ENCODE measurements around the gene TNNI2. TPM values are rescaled to one million over a fixed set of nuclear protein-coding genes. Genes with fewer than 3 reads are reported as not detected.

The TNNI2 gene
- polyA plus RNA-seq, 3 donors from 2014 or later: 0.54 to 2.0 TPM; not detected in 1

GRCh38 chr11:1824221-1825038, 14.4 kb upstream of the TNNI2 start:
- no peak overlapping the region for H3K4me3 Mint-ChIP-seq
- peaks cover 0 to 1% (median 0%) of the 10 kb centered on the region in 6 donors for H3K9me3 Mint-ChIP-seq
- H3K27ac Mint-ChIP-seq: no peak overlapping the region
- no peak for DNase-seq
- no peaks in the 10 kb centered on the region for H3K36me3 Mint-ChIP-seq
- peaks cover 2 to 3% of the 10 kb centered on the region in 2 donors for H3K4me1 Mint-ChIP-seq
- H3K27me3 Mint-ChIP-seq (ENCODE audit: low read depth in 3 of 3): peaks cover 2 to 9% (median 6%) of the 10 kb centered on the region in 3 donors

- Mint-ChIP-seq H3K27ac (no peak overlapping the region), H3K27me3 (ENCODE audit: low read depth in 3 of 3) (peaks cover 2 to 9% (median 6%) of the 10 kb centered on the region in 3 donors), H3K36me3 (no peaks in the 10 kb centered on the region), H3K4me3 (no peak overlapping the region), H3K9me3 (no peaks in the 10 kb centered on the region), H3K4me1 (no peaks in the 10 kb centered on the region)
- DNase-seq: no peak
Observed at GRCh38 chr11:1825039-1825740, 13.6 kb upstream of the TNNI2 start.

GRCh38 chr11:1825785-1826451, 12.9 kb upstream of the TNNI2 start:
- Mint-ChIP-seq H3K4me1 (peaks cover 0 to 1% of the 10 kb centered on the region in 2 donors), H3K4me3 (no peak overlapping the region), H3K36me3 (no peaks in the 10 kb centered on the region), H3K27ac (no peak overlapping the region), H3K9me3 (no peaks in the 10 kb centered on the region), H3K27me3 (ENCODE audit: low read depth in 3 of 3) (peaks cover 0 to 8% (median 3%) of the 10 kb centered on the region in 3 donors)
- no peak for DNase-seq

- H3K4me1 Mint-ChIP-seq: peaks cover 0 to 1% of the 10 kb centered on the region in 2 donors
- H3K9me3 Mint-ChIP-seq: no peaks in the 10 kb centered on the region
- DNase-seq: no peak
- no peak overlapping the region for H3K27ac Mint-ChIP-seq
- H3K4me3 Mint-ChIP-seq: no peak overlapping the region
- peaks cover 0 to 10% (median 3%) of the 10 kb centered on the region in 3 donors for H3K27me3 Mint-ChIP-seq (ENCODE audit: low read depth in 3 of 3)
- H3K36me3 Mint-ChIP-seq: no peaks in the 10 kb centered on the region
Observed at GRCh38 chr11:1826552-1827094, 12.2 kb upstream of the TNNI2 start.

GRCh38 chr11:1827095-1827813, 11.5 kb upstream of the TNNI2 start:
- Mint-ChIP-seq H3K4me1 (peaks cover 0 to 3% of the 10 kb centered on the region in 2 donors), H3K27ac (no peak overlapping the region), H3K27me3 (ENCODE audit: low read depth in 3 of 3) (peaks cover 3 to 10% (median 4%) of the 10 kb centered on the region in 3 donors), H3K9me3 (no peaks in the 10 kb centered on the region), H3K4me3 (no peak overlapping the region), H3K36me3 (no peaks in the 10 kb centered on the region)
- no peak for DNase-seq

GRCh38 chr11:1827931-1828330, 10.8 kb upstream of the TNNI2 start:
- Mint-ChIP-seq H3K4me3 (no peak overlapping the region), H3K36me3 (no peaks in the 10 kb centered on the region), H3K27ac (no peak overlapping the region), H3K4me1 (peaks cover 0 to 3% of the 10 kb centered on the region in 2 donors), H3K27me3 (ENCODE audit: low read depth in 3 of 3) (peaks cover 0 to 10% (median 4%) of the 10 kb centered on the region in 3 donors), H3K9me3 (no peaks in the 10 kb centered on the region)
- no peak for DNase-seq

- no peaks in the 10 kb centered on the region for H3K36me3 Mint-ChIP-seq
- peaks cover 0 to 10% (median 4%) of the 10 kb centered on the region in 3 donors for H3K27me3 Mint-ChIP-seq (ENCODE audit: low read depth in 3 of 3)
- H3K27ac Mint-ChIP-seq: no peak overlapping the region
- H3K9me3 Mint-ChIP-seq: no peaks in the 10 kb centered on the region
- H3K4me3 Mint-ChIP-seq: no peak overlapping the region
- H3K4me1 Mint-ChIP-seq: peaks cover 0 to 3% of the 10 kb centered on the region in 2 donors
- no peak for DNase-seq
Observed at GRCh38 chr11:1828542-1828941, 10.2 kb upstream of the TNNI2 start.

GRCh38 chr11:1829039-1829820, 9.6 kb upstream of the TNNI2 start:
- Mint-ChIP-seq H3K4me1 (peaks cover 0 to 3% of the 10 kb centered on the region in 2 donors), H3K27ac (no peak overlapping the region), H3K4me3 (no peak overlapping the region), H3K27me3 (ENCODE audit: low read depth in 3 of 3) (peaks cover 0 to 10% (median 4%) of the 10 kb centered on the region in 3 donors), H3K9me3 (no peaks in the 10 kb centered on the region), H3K36me3 (no peaks in the 10 kb centered on the region)
- DNase-seq: no peak

- no peak for DNase-seq
- Mint-ChIP-seq H3K4me1 (peaks cover 0 to 3% of the 10 kb centered on the region in 2 donors), H3K9me3 (no peaks in the 10 kb centered on the region), H3K4me3 (no peak overlapping the region), H3K36me3 (no peaks in the 10 kb centered on the region), H3K27me3 (ENCODE audit: low read depth in 3 of 3) (peaks cover 0 to 10% (median 4%) of the 10 kb centered on the region in 3 donors), H3K27ac (no peak overlapping the region)
Observed at GRCh38 chr11:1830004-1830321, 8.8 kb upstream of the TNNI2 start.

GRCh38 chr11:1830322-1831223, 8.2 kb upstream of the TNNI2 start:
- H3K4me1 Mint-ChIP-seq: peaks cover 0 to 3% of the 10 kb centered on the region in 2 donors
- no peak overlapping the region for H3K4me3 Mint-ChIP-seq
- H3K27me3 Mint-ChIP-seq (ENCODE audit: low read depth in 3 of 3): peaks cover 0 to 10% (median 4%) of the 10 kb centered on the region in 3 donors
- DNase-seq: no peak
- no peaks in the 10 kb centered on the region for H3K36me3 Mint-ChIP-seq
- no peak overlapping the region for H3K27ac Mint-ChIP-seq
- H3K9me3 Mint-ChIP-seq: no peaks in the 10 kb centered on the region

GRCh38 chr11:1831338-1832210, 7.2 kb upstream of the TNNI2 start:
- Mint-ChIP-seq H3K36me3 (no peaks in the 10 kb centered on the region), H3K27ac (no peak overlapping the region), H3K4me1 (peaks cover 0 to 3% of the 10 kb centered on the region in 2 donors), H3K27me3 (ENCODE audit: low read depth in 3 of 3) (peaks cover 0 to 10% (median 4%) of the 10 kb centered on the region in 3 donors), H3K9me3 (no peaks in the 10 kb centered on the region), H3K4me3 (no peak overlapping the region)
- DNase-seq: no peak
